Measurements from ENCODE around the gene FOXR2. TPM values are rescaled to one million over a fixed set of nuclear protein-coding genes. Genes with fewer than 3 reads are reported as not detected.

Gene FOXR2
- not detected in 2 replicates for total RNA-seq

GRCh38 chrX:55623100-55623499 is at the start of gene FOXR2:
FOXR2 (plus strand) TSS chrX:55623400; CDS start chrX:55623712, 312 bp downstream.
- intact Hi-C loops (cut with micrococcal nuclease) = no loop called here
- Mint-ChIP-seq H3K4me3 (no peak within 1 kb of the TSS), H3K4me1 (no peaks in the 10 kb centered on the region), H3K27ac (no peak within 1 kb of the TSS), H3K9me3 (peaks cover 2% of the 10 kb centered on the region), H3K36me3 (ENCODE audit: low read depth) (no peaks in the 10 kb centered on the region), H3K27me3 (peaks cover 9% of the 10 kb centered on the region)
- POLR2A ChIA-PET = no interaction called here
- no peak for DNase-seq
- no peak for ATAC-seq (ENCODE audit: low read depth)
- TF ChIP-seq CTCF (IDR thresholded peaks at IDR 0.05) = no peak
- CTCF ChIA-PET = no interaction called here

GRCh38 chrX:55579115-55579514 is 44.1 kb upstream of the FOXR2 start:
- TF ChIP-seq CTCF (IDR thresholded peaks at IDR 0.05) = no peak
- Mint-ChIP-seq H3K36me3 (ENCODE audit: low read depth) (no peaks in the 10 kb centered on the region), H3K9me3 (peaks cover 5% of the 10 kb centered on the region), H3K27me3 (no peaks in the 10 kb centered on the region), H3K27ac (no peak overlapping the region), H3K4me1 (no peaks in the 10 kb centered on the region), H3K4me3 (no peak overlapping the region)
- intact Hi-C loops (cut with micrococcal nuclease) = no loop called here
- CTCF ChIA-PET = no interaction called here
- DNase-seq (no peak), ATAC-seq (ENCODE audit: low read depth) (no peak)
- POLR2A ChIA-PET = no interaction called here

GRCh38 chrX:55582447-55582846 is 40.8 kb upstream of the FOXR2 start:
- Mint-ChIP-seq H3K36me3 (ENCODE audit: low read depth) (no peaks in the 10 kb centered on the region), H3K4me1 (no peaks in the 10 kb centered on the region), H3K4me3 (no peak overlapping the region), H3K27me3 (no peaks in the 10 kb centered on the region), H3K9me3 (peaks cover 5% of the 10 kb centered on the region), H3K27ac (no peak overlapping the region)
- ChIA-PET CTCF (no interaction called here), POLR2A (no interaction called here)
- intact Hi-C loops (cut with micrococcal nuclease) = no loop called here
- no peak for DNase-seq
- TF ChIP-seq CTCF (IDR thresholded peaks at IDR 0.05) = no peak
- ATAC-seq (ENCODE audit: low read depth) = no peak

- Mint-ChIP-seq H3K36me3 (ENCODE audit: low read depth) (no peaks in the 10 kb centered on the region), H3K4me1 (no peaks in the 10 kb centered on the region), H3K9me3 (no peaks in the 10 kb centered on the region), H3K27me3 (no peaks in the 10 kb centered on the region), H3K4me3 (no peak overlapping the region), H3K27ac (no peak overlapping the region)
- DNase-seq = no peak
- intact Hi-C loops (cut with micrococcal nuclease) = no loop called here
- no peak for ATAC-seq (ENCODE audit: low read depth)
- ChIA-PET POLR2A (no interaction called here), CTCF (no interaction called here)
- TF ChIP-seq CTCF (IDR thresholded peaks at IDR 0.05) = no peak
Observed at GRCh38 chrX:55593296-55593695, 29.9 kb upstream of the FOXR2 start.

- no peaks in the 10 kb centered on the region for H3K9me3 Mint-ChIP-seq
- intact Hi-C loops (cut with micrococcal nuclease) = no loop called here
- ChIA-PET POLR2A (no interaction called here), CTCF (no interaction called here)
- no peaks in the 10 kb centered on the region for H3K36me3 Mint-ChIP-seq (ENCODE audit: low read depth)
- H3K4me1 Mint-ChIP-seq = no peaks in the 10 kb centered on the region
- no peak overlapping the region for H3K27ac Mint-ChIP-seq
- no peaks in the 10 kb centered on the region for H3K27me3 Mint-ChIP-seq
- no peak overlapping the region for H3K4me3 Mint-ChIP-seq
- no peak for DNase-seq
- no peak for TF ChIP-seq CTCF (IDR thresholded peaks at IDR 0.05)
- ATAC-seq (ENCODE audit: low read depth) = no peak
Observed at GRCh38 chrX:55593756-55594257, 29.4 kb upstream of the FOXR2 start.
